ENCODE measurements around the gene RESF1.

Gene RESF1

GRCh38 chr12:31962076-31962475 lies 2.9 kb downstream of the RESF1 start:
- DNase-seq: peak; percentile 13

GRCh38 chr12:31964280-31964679 lies 5.1 kb downstream of the RESF1 start:
- DNase-seq: no peak

DNA sequence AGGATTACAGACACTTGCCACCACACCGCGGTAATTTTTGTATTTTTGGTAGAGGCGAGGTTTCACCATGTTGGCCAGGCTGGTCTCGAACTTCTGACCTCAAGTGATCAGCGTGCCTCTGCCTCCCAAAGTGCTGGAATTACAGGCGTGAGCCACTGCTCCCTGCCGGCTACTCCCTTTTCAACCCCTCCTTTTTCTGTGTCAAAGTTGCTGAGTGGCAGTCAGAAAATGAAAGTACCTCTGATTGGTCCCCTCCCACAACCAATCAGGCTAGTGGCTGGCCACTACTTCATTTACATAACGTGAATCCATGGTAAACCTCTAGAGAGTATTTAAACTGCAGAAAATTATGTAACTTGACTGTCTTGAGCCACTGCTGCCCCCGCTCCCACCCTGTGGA lies 5.9 kb downstream of the RESF1 start:
- peak; percentile 6 for DNase-seq

DNA sequence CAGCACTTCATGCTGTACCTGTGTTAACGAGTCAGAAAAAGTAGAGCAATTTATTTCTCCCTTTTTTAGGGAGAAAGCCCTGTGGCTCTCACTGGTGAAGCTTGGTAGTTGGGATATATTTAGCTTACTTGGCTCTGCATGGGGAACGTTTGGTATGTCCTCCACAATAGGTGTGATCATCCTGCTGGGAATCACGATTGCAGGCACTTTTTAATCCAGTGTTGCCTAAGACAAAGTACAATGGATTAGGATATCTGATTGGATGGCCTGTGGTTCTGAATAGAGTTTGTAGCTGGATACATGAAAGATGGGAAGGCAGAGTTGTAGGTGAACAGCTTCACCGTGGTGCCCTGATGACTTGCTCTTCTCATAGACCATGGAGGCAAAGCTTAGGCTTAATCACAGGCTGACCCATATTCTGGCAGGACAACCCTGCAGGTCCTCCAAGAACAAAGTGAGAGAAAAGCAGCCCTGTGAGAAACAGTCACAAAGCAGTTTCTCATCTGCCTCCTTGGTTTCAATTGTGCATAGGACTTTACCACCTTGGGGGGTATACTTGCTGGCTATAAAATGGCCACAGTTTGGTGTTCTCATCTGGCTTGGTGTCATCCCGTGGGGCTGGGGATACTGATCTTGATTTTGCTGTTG lies 7.5 kb downstream of the RESF1 start:
- DNase-seq: peak; percentile 9

- DNase-seq: peak; percentile 18
These were observed 8.3 kb downstream of the RESF1 start for GRCh38 chr12:31967539-31967938.

DNA sequence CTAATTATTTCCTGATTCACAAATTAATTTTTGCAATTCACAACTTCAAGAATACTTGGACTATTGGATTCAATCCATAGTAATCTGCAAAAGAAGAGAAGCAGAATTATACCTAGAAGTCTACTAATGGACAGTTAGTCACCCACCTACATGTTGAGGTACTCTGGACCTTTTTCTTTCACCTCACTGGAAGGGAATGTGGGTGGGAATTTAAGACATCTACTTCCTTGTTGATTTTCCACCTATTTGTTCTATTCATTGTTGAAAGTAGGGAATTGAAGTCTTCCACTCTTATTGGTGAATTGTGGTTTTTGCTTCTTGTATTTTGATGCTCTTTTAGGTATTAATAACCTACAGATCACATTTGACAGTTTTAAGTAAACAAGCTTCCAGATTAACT lies 11.0 kb downstream of the RESF1 start:
- DNase-seq: no peak

DNA sequence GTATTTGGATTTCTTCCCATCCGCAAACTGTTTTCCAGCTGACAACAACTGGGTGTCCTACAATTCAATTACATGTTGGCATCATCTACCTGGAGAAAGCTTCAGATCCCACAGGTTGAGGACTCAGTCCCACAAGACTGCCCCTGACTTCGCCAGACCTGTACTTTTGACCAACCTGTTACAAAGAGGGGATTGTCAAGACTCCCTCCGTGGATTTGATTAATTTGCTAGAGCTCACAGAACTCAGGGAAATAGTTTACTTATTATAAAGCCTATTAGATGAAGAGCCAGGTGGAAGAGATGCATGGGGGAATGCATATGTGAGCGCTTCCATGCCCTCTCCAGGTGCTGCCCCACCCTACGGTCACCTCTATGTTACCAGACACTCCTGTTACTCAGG lies 14.6 kb downstream of the RESF1 start:
- DNase-seq: no peak

DNA sequence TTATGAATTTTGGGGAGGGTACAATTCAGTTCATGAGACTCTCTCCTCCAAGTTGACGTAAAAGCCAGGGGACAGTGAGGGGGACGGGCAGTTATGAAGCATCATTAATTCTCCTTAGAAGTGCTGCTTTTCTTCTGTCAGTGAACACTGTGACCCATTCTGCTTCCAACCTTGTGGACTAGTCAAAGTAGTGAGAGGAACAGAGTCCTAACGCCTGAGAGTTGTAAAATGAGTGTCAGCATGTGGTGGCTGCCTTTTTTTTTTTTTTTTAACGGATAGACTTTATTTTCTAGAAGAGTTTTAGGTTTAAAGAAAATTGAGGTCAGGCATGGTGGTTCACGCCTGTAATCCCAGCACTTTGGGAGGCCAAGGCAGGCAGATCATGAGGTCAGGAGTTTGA lies 15.5 kb downstream of the RESF1 start:
- DNase-seq: no peak

GRCh38 chr12:31984806-31985591 lies 25.8 kb downstream of the RESF1 start:
- no peak for DNase-seq

GRCh38 chr12:31985832-31986231 lies 26.6 kb downstream of the RESF1 start:
- no peak for DNase-seq

- no peak for DNase-seq
These were observed 30.6 kb downstream of the RESF1 start for GRCh38 chr12:31989571-31990362.

GRCh38 chr12:31991146-31991545 lies 31.9 kb downstream of the RESF1 start:
- no peak for DNase-seq

DNA sequence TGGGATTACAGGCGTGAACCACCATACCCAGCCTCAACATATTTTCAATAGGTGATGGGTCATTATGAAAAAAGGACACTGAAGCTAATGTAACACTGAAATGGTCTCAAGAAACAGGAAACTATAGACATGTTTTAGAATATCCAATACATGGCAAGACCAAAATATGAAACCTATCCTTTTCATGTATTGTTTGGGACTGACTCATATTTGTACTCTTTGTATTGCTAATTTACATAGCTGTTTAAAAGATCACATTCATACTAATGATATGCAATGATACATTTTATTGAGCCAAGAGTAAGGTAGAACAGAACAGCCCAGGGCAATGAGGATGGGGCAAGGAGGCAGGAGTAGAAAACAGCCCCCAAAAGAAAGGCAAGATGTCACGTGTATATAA lies 32.6 kb downstream of the RESF1 start:
- no peak for DNase-seq

GRCh38 chr12:31999692-32000091 lies 40.5 kb downstream of the RESF1 start:
- no peak for DNase-seq

DNA sequence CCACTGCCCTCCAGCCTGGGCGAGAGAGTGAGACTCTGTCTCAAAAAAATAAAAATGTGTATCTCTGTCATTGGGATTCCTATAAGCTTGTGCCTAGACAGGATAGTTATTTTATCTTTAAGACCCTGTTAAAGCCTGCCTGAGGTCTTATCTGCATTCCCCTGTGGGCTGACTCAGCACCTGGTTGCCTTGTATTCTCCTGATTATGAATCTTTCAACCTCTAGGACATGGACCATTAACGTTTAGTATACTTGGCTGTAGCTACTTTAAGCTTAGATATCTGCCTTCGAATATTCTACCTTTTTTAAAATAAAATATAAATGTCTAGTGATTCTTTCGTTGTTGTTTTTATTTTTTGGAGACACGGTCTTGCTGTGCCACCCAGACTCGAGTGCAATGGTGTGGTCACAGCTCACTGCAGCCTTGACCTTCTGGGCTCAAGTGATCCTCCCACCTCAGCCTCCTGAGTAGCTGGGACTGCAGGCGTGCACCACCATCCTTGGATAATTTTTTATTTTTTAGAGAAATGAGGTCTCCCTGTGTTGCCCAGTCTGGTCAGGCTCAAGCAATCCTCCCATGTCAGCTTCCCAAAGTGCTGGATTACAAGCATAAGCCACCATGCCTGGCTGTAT lies 41.3 kb downstream of the RESF1 start:
- no peak for DNase-seq

- DNase-seq: peak; percentile 9
These were observed 43.8 kb downstream of the RESF1 start for GRCh38 chr12:32002848-32003493.

DNA sequence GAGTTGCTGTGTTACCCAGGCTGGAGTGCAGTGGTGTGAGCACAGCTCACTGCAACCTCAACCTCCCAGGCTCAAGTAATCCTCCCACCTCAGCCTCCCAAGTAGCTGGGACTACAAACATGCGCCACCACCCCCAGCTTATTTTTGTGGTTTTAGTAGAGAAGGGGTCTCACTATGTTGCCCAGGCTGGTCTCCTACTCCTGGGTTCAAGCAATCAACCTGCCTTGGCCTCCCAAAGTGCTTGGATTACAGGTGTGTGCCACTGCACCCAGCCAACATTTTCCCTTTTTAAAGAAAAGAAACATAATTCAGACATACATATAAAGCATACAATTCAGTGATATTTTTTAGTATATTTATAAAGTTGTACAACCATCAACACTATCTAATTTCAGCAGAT lies 44.4 kb downstream of the RESF1 start:
- no peak for DNase-seq

DNA sequence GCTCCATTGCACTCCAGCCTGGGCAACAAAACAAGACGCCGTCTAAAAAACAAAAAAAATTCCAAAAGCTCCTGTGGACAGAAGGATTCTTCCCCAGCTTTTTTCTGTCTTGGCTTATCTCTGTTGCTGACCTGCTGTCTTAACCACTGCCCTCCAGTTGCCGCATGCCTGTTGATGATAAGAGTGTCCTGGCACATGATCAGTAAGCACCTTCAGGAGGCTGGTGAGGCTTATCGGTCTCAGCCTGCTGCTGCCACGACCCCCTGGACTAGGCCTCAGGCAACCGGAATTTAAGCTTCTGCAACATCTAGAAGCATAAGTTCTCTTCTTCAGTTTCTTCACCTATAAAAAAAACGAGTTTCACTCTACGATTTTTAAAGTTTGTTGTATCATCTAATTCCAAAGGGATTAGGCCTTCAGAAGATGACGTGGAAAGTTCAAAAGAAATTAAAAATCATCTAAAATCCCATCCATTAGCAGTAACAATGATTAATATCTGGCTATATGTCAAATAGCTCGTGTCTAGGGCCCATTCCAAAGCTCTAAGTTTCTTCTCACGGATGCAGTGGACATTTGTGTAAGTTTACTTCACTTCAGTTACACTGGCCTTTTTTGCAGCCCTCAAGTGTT lies 46.4 kb downstream of the RESF1 start:
- DNase-seq: no peak
